A549 (cell line): Measurements from ENCODE around the gene ARHGEF28.

Source experiments
- CHD2 ChIP-seq: fragments of 150-350 bp; IDR thresholded peaks from 2 replicates; pipeline ENCODE4 v1.6.1; 2014; ENCODE audit warnings: low read length; ENCODE audit not compliant: partially characterized antibody
- CTCF ChIP-seq: fragments of >200 bp; sonication (Bioruptor Twin); formaldehyde crosslinking; IDR thresholded peaks from 3 replicates; pipeline ENCODE4 v1.5.1; 2016
- EP300 ChIP-seq, 2 experiments: fragments of >200 bp; sonication (Bioruptor Twin); formaldehyde crosslinking; IDR thresholded peaks; 2 replicates in 1 of 2; 3 replicates in 1 of 2; pipeline ENCODE4 v1.6.1; 2016 to 2017
- HDAC2 ChIP-seq: fragments of 200-600 bp; sonication (generic); IDR thresholded peaks from 2 replicates; pipeline ENCODE4 v1.6.1; 2016
- HOXA7 ChIP-seq: fragments of 250-450 bp; sonication (Bioruptor Pico); IDR thresholded peaks from 2 replicates; pipeline ENCODE4 v1.5.0; 2020; ENCODE audit warnings: mild to moderate bottlenecking, moderate library complexity
- KDM5A ChIP-seq: fragments of 200-600 bp; sonication (generic); IDR thresholded peaks from 2 replicates; pipeline ENCODE4 v1.6.1; 2016; ENCODE audit warnings: antibody characterized with exemption, mild to moderate bottlenecking
- MAX ChIP-seq: IDR thresholded peaks from 2 replicates; pipeline ENCODE4 v1.6.1; 2012
- MAZ ChIP-seq: fragments of 150-350 bp; IDR thresholded peaks from 2 replicates; pipeline ENCODE4 v1.6.1; 2014; ENCODE audit warnings: antibody characterized with exemption, low read depth, low read length, borderline replicate concordance
- POLR2A ChIP-seq: IDR thresholded peaks from 2 replicates; pipeline ENCODE4 v1.6.1; 2012; ENCODE audit warnings: mild to moderate bottlenecking, low read length
- RCOR1 ChIP-seq: fragments of 150-350 bp; IDR thresholded peaks from 2 replicates; pipeline ENCODE4 v1.6.1; 2014; ENCODE audit warnings: antibody characterized with exemption, low read length, low read depth
- TP53 ChIP-seq: fragments of 250-450 bp; sonication (Bioruptor Pico); IDR thresholded peaks from 2 replicates; pipeline ENCODE4 v1.5.0; 2021; ENCODE audit warnings: mild to moderate bottlenecking, moderate library complexity

GRCh38 chr5:73987915-73988314 lies 361.9 kb downstream of the ARHGEF28 start:
- TF ChIP-seq CTCF = no peak
- no peak for TF ChIP-seq POLR2A
- no peak for TF ChIP-seq EP300 (IDR thresholded peaks at IDR 0.05)
- no peak for TF ChIP-seq MAZ
- TF ChIP-seq HOXA7 (CRISPR knock-in tag) = no peak
- no peak for TF ChIP-seq HDAC2
- no peak for TF ChIP-seq KDM5A
- no peak for TF ChIP-seq RCOR1
- no peak for TF ChIP-seq TP53
- no peak for TF ChIP-seq MAX
- TF ChIP-seq CHD2 = no peak
